H1 (cell line): ENCODE data around the gene MRPS26.

Experiments
- EGR1 ChIP-seq: IDR thresholded peaks from 2 replicates; pipeline ENCODE4 v1.6.1; 2011; ENCODE audit warnings: low read depth, low read length, borderline replicate concordance
- RXRA ChIP-seq: IDR thresholded peaks from 2 replicates; pipeline ENCODE4 v1.6.1; 2011; ENCODE audit warnings: low read depth, mild to moderate bottlenecking, low read length, moderate library complexity; ENCODE audit not compliant: insufficient read depth
- TF ChIP-seq, protein P1 (sequence below), 3 experiments: IDR thresholded peaks; 1 replicate in 2 of 3; 2 replicates in 1 of 3; pipeline versions ENCODE4 v1.5.1 to v1.6.1; 2011; ENCODE audit warnings: low read length in 3 of 3, mild to moderate bottlenecking in 3 of 3, inconsistent platforms in 2 of 3, low read depth in 1 of 3, moderate library complexity in 1 of 3; ENCODE audit not compliant: insufficient read depth in 1 of 3; ENCODE audit errors: control extremely low read depth in 1 of 3

DNA sequence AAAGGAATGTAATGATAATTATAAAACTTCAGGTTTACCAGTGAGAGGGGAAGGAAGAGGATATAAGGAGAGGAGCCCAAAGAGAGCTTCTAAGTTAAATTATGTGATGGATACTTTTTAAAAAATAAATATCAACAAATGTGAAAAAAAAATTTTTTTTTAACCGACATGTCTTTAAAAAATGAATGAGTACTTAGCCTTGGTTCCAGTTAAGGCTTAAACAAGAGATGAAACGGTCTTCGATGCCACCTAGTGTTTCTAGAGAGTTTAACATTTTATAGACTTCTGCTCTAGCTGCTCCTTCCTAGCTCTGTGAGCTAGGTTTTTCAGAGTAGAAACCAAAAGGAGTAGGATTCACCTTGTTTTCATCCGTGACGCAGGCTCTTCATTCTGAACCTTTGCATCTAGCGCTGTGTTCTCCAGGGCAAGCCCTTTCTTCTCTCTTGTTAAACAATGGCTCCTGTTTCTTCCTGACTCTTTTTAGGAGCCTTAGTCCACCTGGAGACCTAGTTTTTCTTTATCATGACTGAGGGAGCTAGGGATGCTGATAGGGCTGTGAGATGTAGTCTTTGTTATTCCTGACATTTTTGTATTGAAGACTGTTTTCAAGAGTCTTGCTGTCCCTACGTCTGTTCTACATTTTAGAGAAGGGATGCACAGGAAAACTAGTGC lies 44.9 kb upstream of the MRPS26 start:
- TF ChIP-seq RXRA (no peak), EGR1 (no peak)
- TF ChIP-seq, protein P1, sequence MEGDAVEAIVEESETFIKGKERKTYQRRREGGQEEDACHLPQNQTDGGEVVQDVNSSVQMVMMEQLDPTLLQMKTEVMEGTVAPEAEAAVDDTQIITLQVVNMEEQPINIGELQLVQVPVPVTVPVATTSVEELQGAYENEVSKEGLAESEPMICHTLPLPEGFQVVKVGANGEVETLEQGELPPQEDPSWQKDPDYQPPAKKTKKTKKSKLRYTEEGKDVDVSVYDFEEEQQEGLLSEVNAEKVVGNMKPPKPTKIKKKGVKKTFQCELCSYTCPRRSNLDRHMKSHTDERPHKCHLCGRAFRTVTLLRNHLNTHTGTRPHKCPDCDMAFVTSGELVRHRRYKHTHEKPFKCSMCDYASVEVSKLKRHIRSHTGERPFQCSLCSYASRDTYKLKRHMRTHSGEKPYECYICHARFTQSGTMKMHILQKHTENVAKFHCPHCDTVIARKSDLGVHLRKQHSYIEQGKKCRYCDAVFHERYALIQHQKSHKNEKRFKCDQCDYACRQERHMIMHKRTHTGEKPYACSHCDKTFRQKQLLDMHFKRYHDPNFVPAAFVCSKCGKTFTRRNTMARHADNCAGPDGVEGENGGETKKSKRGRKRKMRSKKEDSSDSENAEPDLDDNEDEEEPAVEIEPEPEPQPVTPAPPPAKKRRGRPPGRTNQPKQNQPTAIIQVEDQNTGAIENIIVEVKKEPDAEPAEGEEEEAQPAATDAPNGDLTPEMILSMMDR (IDR thresholded peaks at IDR 0.05; ENCODE audit: control extremely low read depth in 1 of 3, insufficient read depth in 1 of 3, low read depth in 1 of 3, low read length in 3 of 3) = peak in 2 of 3 experiments; percentile 45 to 53; a peak in 2 of 4 replicates
